ENCODE data around the gene COX8A. TPM values are rescaled to one million over a fixed set of nuclear protein-coding genes. Genes with fewer than 3 reads are reported as not detected.

The COX8A gene
- total RNA-seq, 1 donor = 190 TPM

GRCh38 chr11:64006398-64006797, 32.0 kb downstream of the COX8A start:
- peaks cover 10% of the 10 kb centered on the region for H4K20me1 ChIP-seq (ENCODE audit: insufficient read depth, low read length)
- H3K27ac ChIP-seq (ENCODE audit: low read depth, low read length) = no peak overlapping the region
- H3K36me3 ChIP-seq (ENCODE audit: insufficient read depth, low read length) = no peaks in the 10 kb centered on the region
- TF ChIP-seq CTCF (IDR thresholded peaks at IDR 0.05; ENCODE audit: extremely low read depth, low read depth, low read length) = no peak
- no peaks in the 10 kb centered on the region for H3K27me3 ChIP-seq (ENCODE audit: insufficient read depth, low read length)
- no peak overlapping the region for H3K4me2 ChIP-seq (ENCODE audit: insufficient read depth, low read length)
- no peaks in the 10 kb centered on the region for H3K79me2 ChIP-seq (ENCODE audit: insufficient read depth, low read length)
- no peak overlapping the region for H2AFZ ChIP-seq (ENCODE audit: low read length)
- no peaks in the 10 kb centered on the region for H3K9me3 ChIP-seq (ENCODE audit: low read depth, low read length)
- no peak for DNase-seq (ENCODE audit: insufficient read length, low spot score, missing footprints)
- no peak overlapping the region for H3K4me3 ChIP-seq (ENCODE audit: insufficient read depth, low read length)
- peaks cover 10% of the 10 kb centered on the region for H3K4me1 ChIP-seq (ENCODE audit: insufficient read depth, low read length)

- no peak overlapping the region for H3K27ac ChIP-seq (ENCODE audit: low read depth, low read length)
- peak overlapping the region; percentile 28 for H2AFZ ChIP-seq (ENCODE audit: low read length)
- no peaks in the 10 kb centered on the region for H3K36me3 ChIP-seq (ENCODE audit: insufficient read depth, low read length)
- no peaks in the 10 kb centered on the region for H3K79me2 ChIP-seq (ENCODE audit: insufficient read depth, low read length)
- peak overlapping the region; percentile 71 for H3K4me3 ChIP-seq (ENCODE audit: insufficient read depth, low read length)
- peaks cover 10% of the 10 kb centered on the region for H3K4me1 ChIP-seq (ENCODE audit: insufficient read depth, low read length)
- peak overlapping the region; percentile 86 for H3K4me2 ChIP-seq (ENCODE audit: insufficient read depth, low read length)
- peaks cover 6% of the 10 kb centered on the region for H4K20me1 ChIP-seq (ENCODE audit: insufficient read depth, low read length)
- DNase-seq (ENCODE audit: insufficient read length, low spot score, missing footprints) = peak; percentile 98
- no peaks in the 10 kb centered on the region for H3K27me3 ChIP-seq (ENCODE audit: insufficient read depth, low read length)
- no peaks in the 10 kb centered on the region for H3K9me3 ChIP-seq (ENCODE audit: low read depth, low read length)
- no peak for TF ChIP-seq CTCF (IDR thresholded peaks at IDR 0.05; ENCODE audit: extremely low read depth, low read depth, low read length)
Measured at GRCh38 chr11:64007160-64007628, 32.8 kb downstream of the COX8A start.

GRCh38 chr11:64007629-64008282, 33.3 kb downstream of the COX8A start:
- H3K4me1 ChIP-seq (ENCODE audit: insufficient read depth, low read length) = peaks cover 8% of the 10 kb centered on the region
- peak overlapping the region; percentile 86 for H3K4me2 ChIP-seq (ENCODE audit: insufficient read depth, low read length)
- no peaks in the 10 kb centered on the region for H3K36me3 ChIP-seq (ENCODE audit: insufficient read depth, low read length)
- peak overlapping the region; percentile 47 for H2AFZ ChIP-seq (ENCODE audit: low read length)
- H3K9me3 ChIP-seq (ENCODE audit: low read depth, low read length) = no peaks in the 10 kb centered on the region
- H3K79me2 ChIP-seq (ENCODE audit: insufficient read depth, low read length) = no peaks in the 10 kb centered on the region
- no peaks in the 10 kb centered on the region for H3K27me3 ChIP-seq (ENCODE audit: insufficient read depth, low read length)
- DNase-seq (ENCODE audit: insufficient read length, low spot score, missing footprints) = peak; percentile 99
- no peak overlapping the region for H3K27ac ChIP-seq (ENCODE audit: low read depth, low read length)
- H3K4me3 ChIP-seq (ENCODE audit: insufficient read depth, low read length) = peak overlapping the region; percentile 71
- peak; percentile 25 for TF ChIP-seq CTCF (IDR thresholded peaks at IDR 0.05; ENCODE audit: extremely low read depth, low read depth, low read length)
- peaks cover 3% of the 10 kb centered on the region for H4K20me1 ChIP-seq (ENCODE audit: insufficient read depth, low read length)

- H2AFZ ChIP-seq (ENCODE audit: low read length) = no peak overlapping the region
- no peaks in the 10 kb centered on the region for H3K79me2 ChIP-seq (ENCODE audit: insufficient read depth, low read length)
- H3K27me3 ChIP-seq (ENCODE audit: insufficient read depth, low read length) = no peaks in the 10 kb centered on the region
- H3K36me3 ChIP-seq (ENCODE audit: insufficient read depth, low read length) = no peaks in the 10 kb centered on the region
- H3K4me3 ChIP-seq (ENCODE audit: insufficient read depth, low read length) = peak overlapping the region; percentile 71
- no peak for TF ChIP-seq CTCF (IDR thresholded peaks at IDR 0.05; ENCODE audit: extremely low read depth, low read depth, low read length)
- no peak overlapping the region for H3K27ac ChIP-seq (ENCODE audit: low read depth, low read length)
- H3K9me3 ChIP-seq (ENCODE audit: low read depth, low read length) = no peaks in the 10 kb centered on the region
- no peak for DNase-seq (ENCODE audit: insufficient read length, low spot score, missing footprints)
- H3K4me2 ChIP-seq (ENCODE audit: insufficient read depth, low read length) = peak overlapping the region; percentile 86
- H4K20me1 ChIP-seq (ENCODE audit: insufficient read depth, low read length) = peaks cover 3% of the 10 kb centered on the region
- H3K4me1 ChIP-seq (ENCODE audit: insufficient read depth, low read length) = peaks cover 8% of the 10 kb centered on the region
Measured at GRCh38 chr11:64008283-64008913, 34.0 kb downstream of the COX8A start.

Data from osteoblast (primary cell).